Peyer's patch (tissue), 4 donors: Measurements from ENCODE around the gene ACTC1. TPM values are rescaled to one million over a fixed set of nuclear protein-coding genes. Genes with fewer than 3 reads are reported as not detected.

Experiments
- DNase-seq, 3 donors: peaks; one replicate each; pipeline ENCODE4 v3.0.0-alpha.2; 2017 to 2019
- H3K27ac ChIP-seq, 4 donors: fragments of 200-600 bp; sonication (generic); one replicate each; pipeline ENCODE4 v1.5.1; 2016 to 2019
- H3K27me3 ChIP-seq, 2 donors: fragments of 200-600 bp; sonication (generic); one replicate each; pipeline ENCODE4 v1.5.1; 2019
- H3K36me3 ChIP-seq, 3 donors: fragments of 200-600 bp; sonication (generic); one replicate each; pipeline ENCODE4 v1.5.1; 2016 to 2019
- H3K4me1 ChIP-seq, 4 donors: fragments of 200-600 bp; sonication (generic); one replicate each; pipeline ENCODE4 v1.5.1; 2016 to 2019
- H3K4me3 ChIP-seq, 4 donors: fragments of 200-600 bp; sonication (generic); 1 replicate in 3 of 4; 2 replicates in 1 of 4; pipeline ENCODE4 v1.5.1; 2016 to 2019; ENCODE audit warnings: mild to moderate bottlenecking in 1 of 4
- H3K9me3 ChIP-seq, 4 donors: fragments of 200-600 bp; sonication (generic); one replicate each; pipeline ENCODE4 v1.5.1; 2016 to 2019; ENCODE audit warnings: mild to moderate bottlenecking in 1 of 4
- CTCF ChIP-seq, 6 experiments: fragments of 450-650 bp in 4 of 6; fragments of 200-600 bp in 2 of 6; sonication (generic) in 1 of 6; IDR thresholded peaks; one replicate each; pipeline ENCODE4 v1.5.1; 2017 to 2019; ENCODE audit warnings: antibody characterized with exemption in 6 of 6, mild to moderate bottlenecking in 3 of 6, moderate library complexity in 1 of 6
- POLR2A ChIP-seq, 2 donors: fragments of 450-650 bp; IDR thresholded peaks; one replicate each; pipeline ENCODE4 v1.5.1; 2017; ENCODE audit warnings: antibody characterized with exemption in 2 of 2, mild to moderate bottlenecking in 2 of 2, moderate library complexity in 2 of 2
- total RNA-seq, 4 donors: library from RNA; depleted of rRNA; stranded (reverse); fragments of >200 nt; gene quantifications; one replicate each; pipeline ENCODE4 v1.1.0, GENCODE V29; 2016

ACTC1 gene
- total RNA-seq, 4 donors from 2014 or later, result not detected

DNA sequence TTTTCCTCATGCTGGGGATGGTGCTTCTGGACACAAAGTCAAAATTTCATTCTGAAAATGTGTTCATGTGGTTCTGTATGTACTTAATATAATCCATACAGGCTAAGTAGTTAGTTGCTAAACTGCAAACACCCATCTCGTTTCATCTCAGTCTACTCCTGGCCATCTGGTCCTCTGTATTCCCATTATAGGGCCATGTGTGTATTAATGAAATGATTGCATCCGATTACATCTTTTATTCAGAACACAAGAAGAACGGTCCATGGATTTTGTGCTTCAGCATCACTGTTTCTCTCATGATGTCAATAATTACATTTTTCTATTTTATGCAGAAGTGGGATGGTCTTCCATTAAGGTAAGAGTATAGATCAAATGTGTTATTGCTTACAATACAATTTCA lies 34.4 kb downstream of the ACTC1 start:
- H3K27me3 ChIP-seq, result peaks cover 0 to 1% of the 10 kb centered on the region in 2 donors
- H3K27ac ChIP-seq, result no peak overlapping the region
- TF ChIP-seq CTCF (IDR thresholded peaks at IDR 0.05) (no peak), POLR2A (IDR thresholded peaks at IDR 0.05) (no peak)
- no peak for DNase-seq
- H3K36me3 ChIP-seq, result no peaks in the 10 kb centered on the region
- no peaks in the 10 kb centered on the region for H3K4me1 ChIP-seq
- no peaks in the 10 kb centered on the region for H3K9me3 ChIP-seq
- H3K4me3 ChIP-seq, result no peak overlapping the region

GRCh38 chr15:34759992-34760391 lies 35.4 kb downstream of the ACTC1 start:
- H3K4me3 ChIP-seq, result no peak overlapping the region
- no peaks in the 10 kb centered on the region for H3K36me3 ChIP-seq
- DNase-seq, result no peak
- H3K4me1 ChIP-seq, result peaks cover 0 to 2% (median 0%) of the 10 kb centered on the region in 4 donors
- no peak overlapping the region for H3K27ac ChIP-seq
- TF ChIP-seq POLR2A (IDR thresholded peaks at IDR 0.05), result no peak
- TF ChIP-seq CTCF (IDR thresholded peaks at IDR 0.05), result no peak
- no peaks in the 10 kb centered on the region for H3K9me3 ChIP-seq
- peaks cover 0 to 10% of the 10 kb centered on the region in 2 donors for H3K27me3 ChIP-seq

DNA sequence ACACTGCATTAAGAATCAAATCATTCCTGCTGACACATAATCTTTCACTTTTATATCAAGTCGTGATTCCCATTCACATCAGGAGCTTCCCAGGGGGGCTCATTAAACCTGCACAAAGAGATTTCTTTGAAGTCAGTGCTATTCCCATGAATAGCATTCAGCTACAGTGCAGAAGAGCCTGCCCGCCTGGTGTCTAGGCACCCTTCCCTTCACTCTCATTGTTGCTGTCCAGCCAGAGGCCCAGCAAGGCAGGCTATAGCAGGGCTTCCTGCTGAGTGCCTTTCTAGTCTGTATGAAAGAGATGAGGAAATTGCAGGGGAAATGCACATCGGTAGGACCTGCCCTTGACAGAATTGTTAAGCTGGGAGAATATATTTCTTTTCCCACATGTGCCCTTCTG lies 36.0 kb downstream of the ACTC1 start:
- DNase-seq, result no peak
- H3K4me1 ChIP-seq, result peaks cover 0 to 9% (median 0%) of the 10 kb centered on the region in 4 donors
- H3K27me3 ChIP-seq, result peaks cover 0 to 17% of the 10 kb centered on the region in 2 donors
- TF ChIP-seq POLR2A (IDR thresholded peaks at IDR 0.05), result no peak
- H3K36me3 ChIP-seq, result no peaks in the 10 kb centered on the region
- H3K9me3 ChIP-seq, result no peaks in the 10 kb centered on the region
- no peak overlapping the region for H3K27ac ChIP-seq
- no peak overlapping the region for H3K4me3 ChIP-seq

GRCh38 chr15:34757262-34757661 lies 38.1 kb downstream of the ACTC1 start:
- Histone ChIP-seq H3K4me1 (peaks cover 0 to 9% (median 0%) of the 10 kb centered on the region in 4 donors), H3K27me3 (peaks cover 0 to 21% of the 10 kb centered on the region in 2 donors), H3K36me3 (no peaks in the 10 kb centered on the region), H3K9me3 (no peaks in the 10 kb centered on the region), H3K27ac (no peak overlapping the region), H3K4me3 (no peak overlapping the region)
- TF ChIP-seq CTCF (IDR thresholded peaks at IDR 0.05) (no peak), POLR2A (IDR thresholded peaks at IDR 0.05) (no peak)
- no peak for DNase-seq

DNA sequence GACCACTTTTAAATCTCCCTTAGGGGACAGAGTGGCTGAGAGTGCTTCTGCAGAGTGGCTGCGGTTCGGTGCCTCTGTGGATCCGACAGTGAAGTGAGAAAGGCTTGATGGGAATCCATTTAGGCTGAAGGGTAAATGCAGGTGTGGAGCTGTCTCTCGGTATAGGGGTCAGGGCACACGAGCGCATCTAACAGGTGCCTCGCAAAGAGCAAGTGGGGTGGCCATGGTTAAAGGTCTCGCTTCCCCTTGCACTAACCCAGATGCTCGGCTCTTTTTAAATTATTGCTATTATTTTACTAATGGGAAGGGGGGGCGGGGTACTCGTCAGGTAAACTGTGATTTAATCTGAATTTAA lies 40.0 kb downstream of the ACTC1 start:
- Histone ChIP-seq H3K9me3 (no peaks in the 10 kb centered on the region), H3K27me3 (peaks cover 0 to 21% of the 10 kb centered on the region in 2 donors), H3K4me3 (no peak overlapping the region), H3K27ac (no peak overlapping the region), H3K36me3 (no peaks in the 10 kb centered on the region), H3K4me1 (peaks cover 0 to 9% (median 0%) of the 10 kb centered on the region in 4 donors)
- TF ChIP-seq CTCF (IDR thresholded peaks at IDR 0.05) (no peak), POLR2A (IDR thresholded peaks at IDR 0.05) (no peak)
- no peak for DNase-seq

DNA sequence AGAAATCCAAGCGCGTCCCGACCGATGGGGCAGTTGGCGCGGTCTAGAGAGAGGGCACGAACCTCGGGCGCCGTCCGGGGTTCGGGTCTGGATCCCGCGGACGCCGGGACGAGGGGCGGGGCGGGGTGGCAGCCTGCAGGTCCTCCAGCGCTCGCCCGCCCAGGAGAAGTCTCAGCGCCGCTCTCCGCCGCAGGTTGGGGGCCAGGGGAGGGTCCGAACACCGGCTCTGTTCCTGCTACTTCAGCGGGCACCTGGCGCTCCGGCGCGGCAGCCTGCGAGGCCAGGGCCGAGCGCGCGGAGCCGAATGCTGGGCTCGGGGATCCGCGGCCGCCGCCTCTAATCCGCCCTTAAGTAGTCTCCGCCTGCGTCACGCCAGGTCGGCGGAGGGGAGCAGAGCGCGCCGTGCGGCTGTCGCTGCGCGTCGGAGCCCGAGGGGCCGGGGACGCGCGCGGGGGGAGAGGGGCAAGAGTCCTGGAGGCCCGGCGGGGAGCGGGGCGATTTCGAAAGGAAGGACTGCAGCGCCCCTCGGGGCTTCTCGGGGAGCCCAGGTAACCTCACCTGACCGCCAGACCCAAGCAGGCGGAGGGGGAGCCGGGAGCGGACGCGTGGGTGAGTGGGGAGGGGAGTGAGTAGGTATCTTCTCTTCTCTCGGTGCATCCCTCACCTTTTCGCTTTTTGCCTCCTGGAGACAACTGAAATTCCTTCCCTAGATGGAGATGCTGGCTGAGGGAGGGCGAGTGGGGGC lies 40.5 kb downstream of the ACTC1 start, which contains the start of gene GJD2:
GJD2 (minus strand) TSS at position 325 of the 745 bp plus-strand sequence. CDS start 510 bp downstream, outside the sequence.
- DNase-seq, result no peak
- H3K27ac ChIP-seq, result no peak within 1 kb of the TSS
- no peaks in the 10 kb centered on the region for H3K9me3 ChIP-seq
- no peaks in the 10 kb centered on the region for H3K36me3 ChIP-seq
- H3K4me3 ChIP-seq, result peak within 1 kb of the TSS in 2 of 4 donors; percentile 4 to 22
- TF ChIP-seq CTCF (IDR thresholded peaks at IDR 0.05) (no peak), POLR2A (IDR thresholded peaks at IDR 0.05) (no peak)
- peaks cover 0 to 9% (median 0%) of the 10 kb centered on the region in 4 donors for H3K4me1 ChIP-seq
- H3K27me3 ChIP-seq, result peaks cover 0 to 21% of the 10 kb centered on the region in 2 donors
